HG03135 (cell line): ENCODE data around the gene AFDN.
"Not testable (repeated sequence)": the region's sequence is repeated elsewhere in the genome, so short reads cannot be mapped to it uniquely, and the experiment has no call there.

Experiments used
- ATAC-seq: cut with Tn5 transposase; IDR thresholded peaks from one replicate; pipeline ENCODE4 v1.9.1; 2021; ENCODE audit warnings: mild to moderate bottlenecking, moderate library complexity; ENCODE audit not compliant: unreplicated experiment

Gene AFDN

DNA sequence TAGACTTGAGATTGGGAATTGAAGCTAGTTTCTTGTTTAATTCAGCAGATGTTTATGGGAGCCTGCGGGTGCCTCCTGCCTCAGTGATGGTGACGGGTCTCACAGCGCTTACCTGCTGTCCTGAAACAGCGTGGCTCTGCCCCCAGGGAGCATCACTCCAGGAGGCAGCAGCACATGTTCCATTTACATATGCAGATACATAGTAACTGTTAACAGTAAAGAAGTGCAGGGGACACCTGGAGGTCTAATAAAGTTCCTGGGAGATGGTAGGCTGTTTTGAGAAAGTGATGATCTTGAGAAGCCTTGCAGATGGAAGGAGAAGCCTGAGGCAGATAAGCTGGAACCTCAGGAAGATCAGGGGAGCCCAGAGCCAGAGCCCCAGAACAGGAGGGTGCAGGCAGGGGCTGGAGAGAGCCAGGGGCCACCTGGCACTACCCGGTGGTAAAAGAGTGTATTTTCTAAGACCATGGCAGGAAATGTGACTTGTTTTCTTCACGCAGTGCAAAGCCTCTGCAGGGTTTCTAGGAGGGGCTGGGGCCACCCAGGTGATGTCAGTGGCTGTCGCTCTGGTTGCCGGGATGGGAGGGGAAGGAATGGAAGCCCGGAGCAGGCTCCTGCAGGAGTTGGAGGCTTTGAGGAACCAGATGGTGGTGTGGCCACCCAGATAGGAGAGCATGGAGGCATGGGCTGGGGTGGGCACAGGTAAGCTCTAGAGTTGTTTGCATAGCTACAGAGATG is 146.6 kb downstream of the AFDN start:
- ATAC-seq = no peak

DNA sequence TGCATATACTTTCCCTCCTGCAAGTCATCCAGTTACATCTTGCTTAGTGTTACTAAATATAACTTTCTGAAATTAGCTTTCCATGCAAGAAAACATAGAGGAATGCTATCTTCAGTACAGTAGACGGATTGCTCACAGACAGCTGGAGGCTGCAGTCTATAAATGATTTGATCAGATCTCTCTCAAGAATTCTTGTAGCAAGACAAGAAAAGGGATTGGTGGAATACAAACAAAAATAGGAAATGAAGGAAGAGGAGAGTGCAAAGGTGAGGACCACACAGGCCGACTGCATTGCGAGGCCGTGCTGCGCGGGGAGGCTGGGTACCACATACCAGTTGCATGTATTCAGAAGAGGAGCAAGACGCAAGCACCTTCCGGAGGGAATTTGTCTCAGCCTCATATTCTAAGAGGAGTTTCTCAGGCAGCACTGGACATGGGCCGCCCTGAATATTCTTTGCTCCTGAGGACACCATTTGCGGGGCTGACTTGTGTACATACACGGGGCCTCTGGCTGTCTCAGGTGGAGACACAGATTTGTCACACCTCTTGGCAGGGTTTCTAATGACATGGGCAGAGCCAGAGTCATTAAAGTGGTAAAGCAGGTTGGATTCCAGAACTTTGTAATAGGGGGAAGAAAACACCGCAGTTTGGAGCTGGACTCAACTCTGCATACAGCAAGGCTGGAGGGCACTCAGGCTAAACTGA is 148.1 kb downstream of the AFDN start:
- ATAC-seq = no peak

DNA sequence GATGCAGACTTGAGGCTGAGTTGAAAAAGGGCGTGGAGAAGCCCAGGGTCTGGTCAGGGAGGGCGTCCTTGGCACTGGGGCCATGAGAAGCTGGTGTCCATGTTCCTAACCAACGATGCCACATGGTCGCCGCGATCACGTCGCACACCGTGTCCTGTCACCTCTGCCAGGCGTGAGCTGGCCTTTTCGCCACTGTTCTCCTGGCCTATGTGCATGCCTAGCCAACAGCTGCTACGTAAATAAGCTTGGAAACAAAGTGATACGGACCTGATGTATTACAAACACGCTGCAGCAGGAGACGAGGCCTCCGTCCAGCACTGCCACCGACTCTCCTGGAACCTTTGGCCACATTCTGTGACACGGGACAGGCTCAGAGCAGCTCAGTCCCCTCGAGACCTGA is 148.7 kb downstream of the AFDN start:
- ATAC-seq = no peak

DNA sequence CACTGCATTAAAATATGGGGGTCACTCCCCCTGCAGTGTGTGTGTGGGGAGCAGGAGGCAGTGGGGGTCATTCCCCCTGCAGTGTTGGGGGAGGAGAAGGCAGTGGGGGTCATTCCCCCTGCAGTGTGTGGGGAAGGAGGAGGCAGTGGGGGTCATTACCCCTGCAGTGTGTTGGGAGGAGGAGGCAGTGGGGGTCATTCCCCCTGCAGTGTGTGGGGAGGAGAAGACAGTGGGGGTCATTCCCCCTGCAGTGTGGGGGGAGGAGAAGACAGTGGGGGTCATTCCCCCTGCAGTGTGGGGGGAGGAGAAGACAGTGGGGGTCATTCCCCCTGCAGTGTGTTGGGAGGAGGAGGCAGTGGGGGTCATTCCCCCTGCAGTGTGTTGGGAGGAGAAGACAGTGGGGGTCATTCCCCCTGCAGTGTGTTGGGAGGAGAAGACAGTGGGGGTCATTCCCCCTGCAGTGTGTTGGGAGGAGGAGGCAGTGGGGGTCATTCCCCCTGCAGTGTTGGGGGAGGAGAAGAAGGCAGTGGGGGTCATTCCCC is 149.5 kb downstream of the AFDN start:
- not testable (repeated sequence) for ATAC-seq

DNA sequence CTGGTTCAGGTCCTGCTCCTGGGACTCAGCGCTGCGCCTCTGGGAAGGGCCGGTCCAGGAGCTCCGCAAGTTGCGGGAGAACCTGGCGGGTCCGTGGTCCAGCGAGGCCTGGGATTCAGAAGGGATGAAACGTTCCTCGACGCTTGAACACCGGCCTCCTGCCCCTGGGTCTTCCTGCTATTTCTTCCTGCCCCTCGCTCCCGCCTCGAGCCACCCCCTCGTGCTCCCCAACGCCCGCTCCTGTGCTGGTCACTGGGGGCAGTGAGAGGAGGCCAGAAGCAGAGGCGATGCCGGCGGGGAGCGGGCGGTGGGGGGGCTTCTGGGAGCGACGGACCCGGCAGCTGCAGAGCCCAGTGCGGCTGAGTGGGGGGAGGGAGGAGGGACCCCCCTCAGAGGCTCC is 150.0 kb downstream of the AFDN start:
- ATAC-seq = no peak

DNA sequence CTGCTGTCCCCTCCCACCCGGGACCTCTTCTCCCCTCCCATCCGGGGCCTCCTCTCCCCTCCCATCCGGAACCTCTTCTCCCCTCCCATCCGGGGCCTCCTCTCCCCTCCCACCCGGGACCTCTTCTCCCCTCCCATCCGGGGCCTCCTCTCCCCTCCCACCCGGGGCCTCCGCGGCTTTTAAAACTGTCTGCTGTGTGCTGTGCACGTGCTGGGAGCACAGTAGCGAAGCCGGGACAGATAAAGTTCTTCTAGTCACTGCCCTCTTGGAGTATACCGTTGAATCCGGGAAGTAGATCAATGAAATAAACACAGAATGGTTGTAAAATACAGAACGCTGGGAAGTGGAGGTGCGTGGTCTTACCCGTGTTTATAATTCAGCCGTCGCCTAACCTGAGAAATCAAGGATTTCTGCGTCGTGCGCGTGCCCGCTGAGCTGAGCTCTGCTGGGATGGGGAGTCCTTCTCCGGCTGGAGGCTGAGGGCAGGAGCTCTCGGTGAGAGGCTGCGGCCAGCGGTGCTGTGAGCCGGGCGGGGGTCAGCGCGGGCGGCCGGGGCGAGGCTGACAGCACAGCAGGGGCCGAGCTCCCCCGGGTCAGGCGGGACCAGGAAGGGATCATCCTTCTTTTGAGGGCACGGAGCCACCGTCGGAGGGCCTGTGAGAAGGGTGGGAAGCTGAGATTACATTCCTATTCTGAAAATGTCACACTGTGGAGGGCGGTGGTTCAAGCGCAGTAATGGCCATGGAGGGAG is 151.2 kb downstream of the AFDN start:
- no peak for ATAC-seq

DNA sequence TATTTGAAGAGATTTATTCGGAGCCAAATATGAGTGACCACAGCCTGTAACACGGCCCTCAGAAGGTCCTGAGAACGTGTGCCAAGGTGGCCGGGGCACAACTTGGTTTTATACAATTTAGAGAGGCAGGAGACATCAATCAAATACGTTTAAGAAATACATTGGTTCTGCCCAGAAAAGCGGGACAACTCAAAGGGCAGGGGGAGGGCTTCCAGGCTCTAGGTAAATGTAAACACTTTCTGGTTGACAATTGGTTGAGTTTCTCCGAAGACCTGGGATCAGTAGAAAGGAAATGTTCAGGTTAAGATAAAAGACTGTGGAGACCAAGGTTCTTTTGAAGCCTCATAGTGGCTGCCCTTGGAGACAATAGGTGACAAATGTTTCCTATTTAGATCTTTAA is 151.9 kb downstream of the AFDN start:
- no peak for ATAC-seq

DNA sequence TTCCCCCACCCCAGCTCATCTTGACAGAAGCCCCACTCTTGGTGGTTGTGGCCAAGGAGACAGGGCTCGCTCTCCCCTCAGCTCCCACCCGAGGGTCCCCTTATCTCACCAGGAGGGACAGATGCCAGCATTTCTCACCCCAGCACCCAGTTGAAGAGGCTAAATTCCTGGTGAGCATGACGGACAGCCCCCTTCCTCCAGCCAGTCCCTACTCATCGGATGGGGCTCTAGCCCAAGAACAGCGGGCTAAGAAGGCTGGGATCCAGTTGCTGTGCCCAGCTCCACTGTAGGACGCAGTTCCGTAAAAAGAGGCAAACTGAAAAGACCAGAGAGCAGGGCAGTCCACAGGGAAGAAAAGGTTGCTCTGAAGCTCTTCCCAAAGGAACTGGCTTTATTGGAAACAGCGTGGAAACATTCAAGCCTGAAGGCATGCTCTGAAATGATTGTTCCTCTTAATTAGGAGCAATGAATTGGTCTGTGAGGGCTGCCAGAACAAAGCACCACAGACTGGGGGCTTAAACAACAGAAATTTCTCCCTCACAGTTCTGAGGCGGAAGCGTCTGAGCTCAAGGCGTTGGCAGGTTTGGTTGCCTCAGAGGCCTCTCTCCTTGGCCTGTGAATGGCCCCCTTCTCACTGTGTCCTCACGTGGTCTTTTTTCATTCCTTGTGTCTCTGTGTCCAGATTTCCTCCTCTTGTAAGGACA is 152.9 kb downstream of the AFDN start:
- no peak for ATAC-seq

DNA sequence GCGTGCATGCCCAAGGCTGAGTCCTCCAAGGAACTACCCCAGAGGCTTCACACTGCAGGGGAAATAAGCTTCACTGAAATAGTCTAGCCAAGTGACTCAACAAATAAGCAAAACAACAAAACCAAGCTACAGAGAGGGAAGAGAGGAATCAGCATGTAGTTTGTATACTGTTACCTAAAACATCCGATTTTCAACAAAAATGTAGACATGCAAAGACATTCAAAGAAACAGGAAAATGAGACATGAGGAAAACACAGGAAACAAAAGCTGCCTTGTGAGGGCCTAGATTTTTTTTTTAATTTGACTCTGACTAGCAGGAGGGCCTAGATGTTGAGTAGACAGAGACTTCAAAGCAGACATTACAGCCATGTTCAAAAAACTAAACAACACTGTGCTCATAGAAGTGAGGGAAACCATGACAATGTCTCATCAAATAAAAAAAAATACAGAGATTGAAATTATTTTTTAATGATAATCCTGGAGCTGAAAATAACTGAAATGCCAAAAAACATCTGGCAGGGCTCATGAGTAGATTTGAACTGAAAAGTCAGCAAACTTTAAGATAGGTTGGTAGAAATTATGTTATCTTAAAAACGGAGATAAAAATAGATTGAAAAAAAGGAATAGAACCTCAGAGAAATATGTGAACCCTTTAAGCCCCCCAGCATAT is 154.3 kb downstream of the AFDN start:
- ATAC-seq = no peak

DNA sequence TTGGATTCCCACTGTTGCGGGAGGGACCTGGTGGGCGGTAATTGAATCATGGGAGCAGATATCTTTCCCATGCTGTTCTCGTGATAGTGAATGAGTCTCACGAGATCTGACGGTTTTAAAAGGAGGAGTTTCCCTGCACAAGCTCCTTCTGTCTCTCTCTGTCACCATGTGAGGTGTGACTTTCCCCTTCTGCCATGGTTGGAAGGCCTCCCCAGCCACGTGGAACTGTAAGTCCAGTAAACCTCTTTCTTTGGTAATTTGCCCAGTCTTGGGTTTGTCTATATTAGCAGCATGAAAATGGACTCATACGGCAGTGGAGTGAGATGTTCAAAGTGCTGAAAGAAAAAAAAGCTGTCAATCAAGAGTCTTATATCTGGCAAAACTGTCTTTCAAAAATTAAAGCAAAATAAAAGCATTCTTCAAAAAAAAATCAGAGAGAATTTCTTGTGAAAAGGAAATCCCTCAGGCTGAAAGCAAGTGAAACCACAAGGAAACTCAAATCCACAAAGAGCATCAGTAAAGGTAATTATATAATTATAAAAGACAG is 155.3 kb downstream of the AFDN start:
- no peak for ATAC-seq

DNA sequence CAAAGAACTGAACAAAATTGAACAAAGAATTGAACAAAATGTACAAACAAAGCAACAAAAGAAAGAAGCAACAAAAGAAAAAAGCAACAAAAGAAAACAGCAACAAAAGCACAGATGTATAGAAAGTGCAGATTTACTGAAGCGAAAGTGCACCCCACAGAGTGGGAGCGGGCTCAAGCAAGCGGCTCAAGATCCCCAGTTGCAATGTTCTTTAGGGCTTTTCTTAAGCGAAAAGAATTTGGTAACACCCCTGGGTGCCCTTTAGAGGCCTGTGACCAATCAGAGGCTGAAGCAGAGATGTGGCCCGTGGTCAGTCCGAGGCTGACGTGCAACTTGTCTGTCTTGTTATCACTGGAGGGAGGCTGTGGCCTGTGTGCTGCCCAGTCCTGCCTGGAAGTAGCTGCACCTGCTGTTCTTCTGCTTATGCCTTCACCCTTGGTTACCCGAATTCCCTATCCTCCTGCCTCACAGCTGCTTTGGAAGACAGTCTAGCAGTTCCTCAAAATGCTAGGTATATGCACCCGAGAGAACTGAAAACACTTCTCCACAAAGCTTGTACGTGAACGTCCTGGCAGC is 157.5 kb downstream of the AFDN start:
- ATAC-seq = no peak

DNA sequence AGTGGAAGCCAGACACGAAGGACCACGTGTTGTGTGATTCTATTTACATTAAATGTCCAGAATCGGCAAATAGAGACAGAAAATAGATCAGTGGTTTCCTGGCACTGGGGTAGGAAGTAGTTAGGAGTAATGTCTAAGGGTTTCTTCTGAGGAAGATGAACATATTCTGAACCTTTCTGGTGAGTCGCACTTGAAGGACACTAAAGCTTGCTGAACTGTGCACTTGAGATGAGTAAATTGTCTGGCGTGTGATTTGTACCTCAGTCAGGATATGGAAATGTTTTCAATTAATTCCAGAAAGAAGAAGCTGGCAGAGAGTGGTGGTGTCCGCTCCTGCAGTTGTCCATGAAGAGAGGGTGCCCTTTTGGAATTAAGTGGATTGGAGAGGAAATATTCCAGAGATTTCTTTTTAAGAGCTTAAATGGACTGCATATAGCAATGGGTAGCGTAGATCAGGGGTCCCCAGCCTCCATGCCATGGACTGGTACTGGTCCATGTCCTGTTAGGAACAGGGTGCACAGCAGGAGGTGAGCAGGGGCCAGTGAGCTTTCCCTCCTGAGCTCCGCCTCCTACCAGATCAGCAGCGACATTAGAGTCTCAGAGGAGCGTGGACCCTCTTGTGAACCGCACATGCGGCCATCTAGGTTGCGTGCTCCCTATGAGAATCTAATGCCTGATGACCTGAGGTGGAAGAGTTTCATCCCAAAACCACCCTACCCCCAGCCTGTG is 158.3 kb downstream of the AFDN start:
- ATAC-seq = no peak

DNA sequence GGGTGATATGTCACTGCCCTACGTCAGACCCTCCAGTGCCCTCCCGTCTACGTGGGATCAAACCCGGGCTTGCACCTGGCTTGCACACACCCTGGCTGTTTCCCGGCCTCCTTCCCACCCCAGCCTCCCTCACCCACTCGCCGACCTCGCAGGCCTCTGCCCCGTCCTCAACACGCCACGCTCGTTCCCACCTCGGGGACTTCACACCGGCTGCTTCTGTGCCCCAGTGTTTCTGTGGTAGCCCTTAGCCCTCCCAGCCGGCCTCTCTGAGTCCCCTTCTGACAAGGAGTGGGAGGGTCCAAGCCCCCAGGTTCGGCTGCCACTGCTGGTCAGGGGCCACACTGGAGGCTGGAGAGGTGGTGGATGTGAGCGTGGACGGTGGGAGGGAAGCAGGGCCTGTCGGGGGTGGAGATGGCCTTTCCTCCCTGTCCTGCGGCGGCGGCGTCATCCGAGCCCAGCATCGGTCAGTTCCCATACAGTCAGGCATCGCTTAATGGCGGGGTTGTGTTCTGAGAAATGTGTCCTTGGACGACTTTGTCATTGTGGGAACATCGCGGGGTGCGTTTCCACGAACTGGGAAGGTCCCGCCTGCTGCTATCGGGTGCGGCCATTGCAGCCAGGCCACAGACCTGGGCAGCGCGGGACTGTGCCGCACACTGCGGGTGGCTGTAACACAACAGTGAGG is 159.3 kb downstream of the AFDN start:
- ATAC-seq = no peak

DNA sequence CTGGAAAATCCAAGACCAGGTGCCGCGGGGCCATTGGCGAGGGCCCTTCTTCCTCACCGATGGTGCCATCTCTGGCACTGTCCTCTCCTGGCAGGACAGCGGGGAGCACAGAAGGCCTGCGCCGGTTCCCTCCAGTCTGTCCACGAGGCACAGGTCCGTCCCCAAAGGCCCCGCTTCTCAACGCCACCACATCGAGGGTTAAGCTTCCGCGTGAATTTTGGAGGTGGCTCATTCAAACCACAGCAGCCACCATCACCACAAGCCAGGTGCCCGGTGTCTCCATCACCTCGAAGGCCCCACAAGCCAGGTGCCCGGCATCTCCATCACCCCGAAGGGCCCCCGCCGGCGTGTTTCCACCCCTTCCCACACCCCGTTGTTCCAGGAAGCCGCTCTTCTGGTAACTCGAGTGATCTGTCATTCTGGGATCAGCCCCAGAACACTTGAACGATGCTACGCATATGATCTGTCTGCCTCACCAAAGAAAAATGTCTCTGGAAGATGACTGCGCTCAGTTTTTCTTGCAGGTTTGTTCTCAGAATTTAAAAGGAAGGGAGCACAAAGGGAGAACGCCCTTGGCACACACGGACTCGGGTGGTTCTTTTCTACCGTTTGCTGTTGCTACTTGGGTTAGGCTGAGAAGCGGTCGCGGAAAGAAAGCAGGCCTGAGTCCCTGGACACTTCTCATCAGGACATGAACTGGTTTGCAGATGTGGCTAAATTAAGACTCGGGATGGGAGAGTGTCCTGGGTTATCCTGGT is 160.9 kb downstream of the AFDN start:
- no peak for ATAC-seq

DNA sequence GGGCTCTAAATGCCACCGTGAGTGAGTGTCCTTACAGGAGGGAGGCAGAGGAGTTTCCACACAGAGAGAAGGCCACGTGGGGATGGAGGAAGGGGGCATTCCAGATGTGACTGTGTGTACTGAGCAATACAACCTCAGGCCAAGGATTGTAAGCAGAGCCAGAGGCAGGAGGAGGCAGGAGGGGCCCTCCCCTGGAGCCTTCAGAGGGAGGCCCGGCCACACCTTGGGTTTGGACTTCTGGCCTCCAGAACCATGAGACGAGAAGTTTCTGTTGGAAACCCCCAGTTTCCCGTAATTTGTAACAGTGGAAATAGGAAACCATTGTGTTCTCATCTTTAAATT is 161.4 kb downstream of the AFDN start:
- ATAC-seq = no peak

DNA sequence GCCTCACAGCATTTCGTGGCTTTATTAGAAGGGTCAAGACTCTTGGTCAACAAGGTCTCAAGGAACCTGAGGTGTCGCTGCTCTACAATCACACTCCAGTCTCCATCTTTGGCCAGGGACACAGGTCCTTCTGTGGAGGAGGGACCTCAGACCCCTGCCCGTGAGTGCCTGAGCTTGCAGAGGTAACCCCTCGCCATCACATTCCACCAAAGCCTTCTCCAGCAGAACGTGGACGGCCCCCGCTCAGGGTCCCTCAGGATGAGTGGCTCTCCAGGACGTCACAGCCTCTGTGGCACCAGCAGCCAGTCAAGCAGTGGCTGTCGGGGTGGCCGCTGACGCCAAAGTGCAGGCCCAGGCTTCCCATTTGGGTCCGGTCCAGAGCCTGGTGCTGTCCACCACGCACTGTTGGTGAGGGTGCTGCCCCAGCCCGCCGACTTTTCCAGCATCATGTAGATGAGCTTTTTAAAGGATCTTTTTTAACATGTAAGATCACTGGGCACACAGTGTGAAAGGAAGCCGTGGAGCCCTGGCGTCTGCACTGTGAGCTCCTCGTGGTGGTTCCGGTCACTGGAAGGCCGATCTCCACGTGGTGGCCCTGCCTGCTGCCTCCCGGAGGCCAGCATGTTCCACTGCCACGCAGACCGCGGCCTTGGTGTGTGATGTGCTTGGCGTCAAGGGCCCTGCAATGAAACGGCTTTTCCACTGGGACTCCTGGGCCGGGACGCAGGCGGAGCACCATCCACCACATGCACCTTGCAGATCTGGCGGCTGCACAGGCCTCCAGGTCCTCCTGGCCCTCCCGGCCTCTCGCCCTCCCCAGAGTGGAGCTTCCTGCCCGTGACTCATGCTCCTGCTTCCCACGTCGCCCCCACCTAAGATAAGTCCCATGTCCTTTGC is 162.5 kb downstream of the AFDN start:
- ATAC-seq = no peak
